CD14-positive monocyte (primary cell): ENCODE results near the gene CUTA. TPM values are rescaled to one million over a fixed set of nuclear protein-coding genes. Genes with fewer than 3 reads are reported as not detected.

Experiments used
- DNase-seq, 3 donors: peaks; one replicate each; pipeline ENCODE4 v3.0.0-alpha.2; 2011 to 2022
- H2AFZ ChIP-seq: 2 replicates; pipeline ENCODE4 v1.6.0; 2012; ENCODE audit warnings: mild to moderate bottlenecking, low read depth, low read length, inconsistent platforms; ENCODE audit not compliant: insufficient read depth, poor library complexity, severe bottlenecking
- H3K27ac ChIP-seq, 2 donors: 1 replicate in 1 of 2; 2 replicates in 1 of 2; pipeline ENCODE4 v1.5.1; 2012 to 2013; ENCODE audit warnings: low read length in 2 of 2, control low read depth in 1 of 2, inconsistent platforms in 1 of 2, low read depth in 1 of 2, mild to moderate bottlenecking in 1 of 2
- H3K27me3 ChIP-seq, 2 donors: one replicate each; pipeline versions ENCODE4 v1.6.0 to v1.6.1; 2011 to 2013; ENCODE audit warnings: low read length in 2 of 2; ENCODE audit not compliant: control insufficient read depth in 2 of 2, insufficient read depth in 2 of 2
- H3K36me3 ChIP-seq, 2 donors: replicated peaks in 1 of 2; 1 replicate in 1 of 2; 2 replicates in 1 of 2; pipeline versions ENCODE4 v1.5.1 to v1.6.1; 2012 to 2013; ENCODE audit warnings: low read length in 2 of 2, control low read depth in 1 of 2, inconsistent platforms in 1 of 2, mild to moderate bottlenecking in 1 of 2; ENCODE audit not compliant: insufficient read depth in 2 of 2, control insufficient read depth in 1 of 2
- H3K4me1 ChIP-seq, 2 donors: 1 replicate in 1 of 2; 2 replicates in 1 of 2; pipeline versions ENCODE4 v1.5.1 to v1.6.1; 2012 to 2013; ENCODE audit warnings: low read length in 2 of 2, control low read depth in 1 of 2, inconsistent platforms in 1 of 2, mild to moderate bottlenecking in 1 of 2, moderate library complexity in 1 of 2; ENCODE audit not compliant: insufficient read depth in 2 of 2, control insufficient read depth in 1 of 2
- H3K4me2 ChIP-seq: replicated peaks from 2 replicates; pipeline ENCODE3; 2012; ENCODE audit warnings: low read length, moderate library complexity, mild to moderate bottlenecking; ENCODE audit not compliant: poor library complexity, severe bottlenecking; ENCODE audit errors: extremely low read depth
- H3K4me3 ChIP-seq, 3 experiments: fragments of 200-600 bp in 1 of 3; sonication (generic) in 1 of 3; replicated peaks in 1 of 3; 1 replicate in 2 of 3; 2 replicates in 1 of 3; pipeline ENCODE4 v1.5.1; 2011 to 2013; ENCODE audit warnings: low read length in 3 of 3, mild to moderate bottlenecking in 3 of 3, control low read depth in 2 of 3, low read depth in 2 of 3, inconsistent platforms in 1 of 3, moderate library complexity in 1 of 3
- H3K79me2 ChIP-seq: 2 replicates; pipeline ENCODE4 v1.6.0; 2012; ENCODE audit warnings: mild to moderate bottlenecking, control low read depth, inconsistent platforms, low read length, moderate library complexity; ENCODE audit not compliant: insufficient read depth
- H3K9ac ChIP-seq: 2 replicates; pipeline ENCODE4 v1.6.0; 2017; ENCODE audit warnings: low read length, mild to moderate bottlenecking; ENCODE audit not compliant: insufficient read depth, poor library complexity, severe bottlenecking
- H3K9me3 ChIP-seq, 2 donors: replicated peaks in 1 of 2; 1 replicate in 1 of 2; 2 replicates in 1 of 2; pipeline versions ENCODE4 v1.5.1 to v1.6.1; 2012 to 2013; ENCODE audit warnings: low read length in 2 of 2, control low read depth in 1 of 2; ENCODE audit not compliant: control insufficient read depth in 1 of 2, insufficient read depth in 1 of 2
- H4K20me1 ChIP-seq: 2 replicates; pipeline ENCODE4 v1.6.0; 2012; ENCODE audit warnings: mild to moderate bottlenecking, low read length, control low read depth, moderate library complexity; ENCODE audit not compliant: insufficient read depth
- H3K27ac Mint-ChIP-seq, 7 donors: one replicate each; pipeline ENCODE4 v1.8.0; 2020; ENCODE audit warnings: mild to moderate bottlenecking in 7 of 7, mixed read lengths in 7 of 7, moderate library complexity in 6 of 7, inconsistent platforms in 2 of 7
- H3K27me3 Mint-ChIP-seq, 3 donors: one replicate each; pipeline ENCODE4 v1.8.0; 2021 to 2022; ENCODE audit warnings: low read depth in 3 of 3, mild to moderate bottlenecking in 3 of 3, mixed read lengths in 3 of 3, moderate library complexity in 3 of 3, inconsistent platforms in 1 of 3
- H3K36me3 Mint-ChIP-seq, 2 donors: one replicate each; pipeline ENCODE4 v1.8.0; 2020; ENCODE audit warnings: mixed read lengths in 2 of 2, inconsistent platforms in 1 of 2, mild to moderate bottlenecking in 1 of 2
- H3K4me1 Mint-ChIP-seq: one replicate; pipeline ENCODE4 v1.8.0; 2020; ENCODE audit warnings: mild to moderate bottlenecking, mixed read lengths
- H3K4me3 Mint-ChIP-seq, 2 donors: one replicate each; pipeline ENCODE4 v1.8.0; 2020; ENCODE audit warnings: mild to moderate bottlenecking in 2 of 2, mixed read lengths in 2 of 2, moderate library complexity in 1 of 2
- H3K9me3 Mint-ChIP-seq, 7 donors: one replicate each; pipeline ENCODE4 v1.8.0; 2020 to 2022; ENCODE audit warnings: mixed read lengths in 7 of 7, mild to moderate bottlenecking in 6 of 7, moderate library complexity in 6 of 7, inconsistent platforms in 2 of 7
- CTCF ChIP-seq: fragments of 200-600 bp; IDR thresholded peaks from one replicate; pipeline ENCODE4 v1.8.0; 2022; ENCODE audit warnings: antibody characterized with exemption, mild to moderate bottlenecking
- WGBS: methylation state at CpG from one replicate; pipeline ENCODE4 v1.1.5; 2013; ENCODE audit warnings: missing lambda C conversion rate; ENCODE audit not compliant: insufficient coverage; 5-methylcytosine and 5-hydroxymethylcytosine counted together
- intact Hi-C, 2 donors: fragments of 100-400 bp; cut with micrococcal nuclease; formaldehyde crosslinking; loops; one replicate each; pipeline versions ENCODE4 v1.15.0 to v1.15.1; 2023
- polyA plus RNA-seq, 3 donors: library from polyadenylated mRNA; depleted of rRNA in 1 of 3; unstranded in 2 of 3; stranded (reverse) in 1 of 3; fragments of 300-500 nt in 2 of 3; fragments of >200 nt in 1 of 3; fragmentation: Illumina TruSeq in 2 of 3; gene quantifications; 1 replicate in 2 of 3; 2 replicates in 1 of 3; pipeline ENCODE4 v1.2.3, GENCODE V29; 2012 to 2021

The CUTA gene
- polyA plus RNA-seq, 3 donors, result 137 to 160 (median 153) TPM

- Histone ChIP-seq H2AFZ (peak overlapping the region; percentile 87), H3K9ac (peak overlapping the region; percentile 78), H3K27me3 (no peaks in the 10 kb centered on the region), H3K79me2 (peaks cover 32% of the 10 kb centered on the region), H3K4me1 (peaks cover 38 to 50% of the 10 kb centered on the region in 2 donors), H3K36me3 (peaks cover 0 to 11% of the 10 kb centered on the region in 2 donors), H3K4me2 (peak overlapping the region; percentile 86), H3K9me3 (no peaks in the 10 kb centered on the region), H3K27ac (peak overlapping the region in 1 of 2 donors; percentile 82), H4K20me1 (no peaks in the 10 kb centered on the region), H3K4me3 (peak overlapping the region; percentile 88 to 96 (median 95))
- Mint-ChIP-seq H3K4me1 (peaks cover 45% of the 10 kb centered on the region), H3K27ac (peak overlapping the region in 6 of 7 donors; percentile 35 to 94 (median 87)), H3K36me3 (peaks cover 15 to 16% of the 10 kb centered on the region in 2 donors), H3K4me3 (peak overlapping the region; percentile 89 to 91), H3K9me3 (peaks cover 0 to 2% (median 0%) of the 10 kb centered on the region in 7 donors), H3K27me3 (peaks cover 0 to 3% (median 3%) of the 10 kb centered on the region in 3 donors)
- intact Hi-C loops, result no loop called here
- TF ChIP-seq CTCF, result no peak
- WGBS, result 66% methylated on average over 16 of the region's 16 CpGs
- no peak for DNase-seq
These were observed 37.1 kb upstream of the CUTA start for GRCh38 chr6:33455051-33455450.

GRCh38 chr6:33454009-33454946 is 36.4 kb upstream of the CUTA start, which contains the start of gene ZBTB9:
Gene ZBTB9, plus strand, starts transcription at chr6:33454576. Its CDS starts 525 bp downstream, at chr6:33455101.
- Histone ChIP-seq H3K4me3 (peak within 1 kb of the TSS; percentile 88 to 96 (median 95)), H3K4me1 (peaks cover 45 to 58% of the 10 kb centered on the region in 2 donors), H3K79me2 (peaks cover 38% of the 10 kb centered on the region), H3K4me2 (peak within 1 kb of the TSS; percentile 86), H3K9ac (peak within 1 kb of the TSS; percentile 78), H3K27me3 (no peaks in the 10 kb centered on the region), H3K36me3 (peaks cover 0 to 11% of the 10 kb centered on the region in 2 donors), H2AFZ (peak within 1 kb of the TSS; percentile 87), H4K20me1 (no peaks in the 10 kb centered on the region), H3K27ac (peak within 1 kb of the TSS; percentile 56 to 82), H3K9me3 (no peaks in the 10 kb centered on the region)
- H3K4me3 Mint-ChIP-seq, result peak within 1 kb of the TSS; percentile 89 to 91
- intact Hi-C loops, result loop anchor here in 1 of 2 donors (5.0 kb wide), 1 partner anchor 37 kb away; the partner anchor contains the start of gene CUTA
- DNase-seq, result peak; percentile 93 to 96 (median 94)
- H3K9me3 Mint-ChIP-seq, result peaks cover 0 to 2% (median 0%) of the 10 kb centered on the region in 7 donors
- H3K4me1 Mint-ChIP-seq, result peaks cover 53% of the 10 kb centered on the region
- WGBS, result under 1% methylated on average over 57 of the region's 65 CpGs
- H3K36me3 Mint-ChIP-seq, result peaks cover 15 to 16% of the 10 kb centered on the region in 2 donors
- H3K27me3 Mint-ChIP-seq, result peaks cover 0 to 3% (median 2%) of the 10 kb centered on the region in 3 donors
- peak within 1 kb of the TSS; percentile 86 to 95 (median 89) for H3K27ac Mint-ChIP-seq
- TF ChIP-seq CTCF, result no peak
